ENCODE results near the gene NIPAL3. TPM values are rescaled to one million over a fixed set of nuclear protein-coding genes. Genes with fewer than 3 reads are reported as not detected.
"Not testable (repeated sequence)": the region's sequence is repeated elsewhere in the genome, so short reads cannot be mapped to it uniquely, and the experiment has no call there.

NIPAL3 gene
- total RNA-seq, 3 donors from 2014 or later (not counting 1 experiment from before 2014, with no cell fraction given): 16.6 to 31.9 (median 29.4) TPM

- Mint-ChIP-seq H3K4me1 (no peaks in the 10 kb centered on the region), H3K27ac (no peak overlapping the region), H3K9me3 (no peaks in the 10 kb centered on the region), H3K27me3 (ENCODE audit: low read depth in 2 of 2) (peaks cover 20 to 40% of the 10 kb centered on the region in 2 donors), H3K4me3 (no peak overlapping the region), H3K36me3 (no peaks in the 10 kb centered on the region)
- WGBS (ENCODE audit: insufficient coverage): 100% methylated on average over 3 of the region's 5 CpGs
- H3K4me3 ChIP-seq (ENCODE audit: low read length): no peak overlapping the region
- H3K27ac ChIP-seq (ENCODE audit: low read length): no peak overlapping the region
- H3K27me3 ChIP-seq (ENCODE audit: control insufficient read depth, insufficient read depth, low read length): no peaks in the 10 kb centered on the region
- DNase-seq (no peak), ATAC-seq (no peak)
- no peaks in the 10 kb centered on the region for H3K9me3 ChIP-seq (ENCODE audit: control insufficient read depth, insufficient read depth, low read length)
- TF ChIP-seq, protein P1, sequence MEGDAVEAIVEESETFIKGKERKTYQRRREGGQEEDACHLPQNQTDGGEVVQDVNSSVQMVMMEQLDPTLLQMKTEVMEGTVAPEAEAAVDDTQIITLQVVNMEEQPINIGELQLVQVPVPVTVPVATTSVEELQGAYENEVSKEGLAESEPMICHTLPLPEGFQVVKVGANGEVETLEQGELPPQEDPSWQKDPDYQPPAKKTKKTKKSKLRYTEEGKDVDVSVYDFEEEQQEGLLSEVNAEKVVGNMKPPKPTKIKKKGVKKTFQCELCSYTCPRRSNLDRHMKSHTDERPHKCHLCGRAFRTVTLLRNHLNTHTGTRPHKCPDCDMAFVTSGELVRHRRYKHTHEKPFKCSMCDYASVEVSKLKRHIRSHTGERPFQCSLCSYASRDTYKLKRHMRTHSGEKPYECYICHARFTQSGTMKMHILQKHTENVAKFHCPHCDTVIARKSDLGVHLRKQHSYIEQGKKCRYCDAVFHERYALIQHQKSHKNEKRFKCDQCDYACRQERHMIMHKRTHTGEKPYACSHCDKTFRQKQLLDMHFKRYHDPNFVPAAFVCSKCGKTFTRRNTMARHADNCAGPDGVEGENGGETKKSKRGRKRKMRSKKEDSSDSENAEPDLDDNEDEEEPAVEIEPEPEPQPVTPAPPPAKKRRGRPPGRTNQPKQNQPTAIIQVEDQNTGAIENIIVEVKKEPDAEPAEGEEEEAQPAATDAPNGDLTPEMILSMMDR (IDR thresholded peaks at IDR 0.05): no peak
- intact Hi-C loops (cut with micrococcal nuclease): no loop called here
- no peaks in the 10 kb centered on the region for H3K4me1 ChIP-seq (ENCODE audit: control insufficient read depth, insufficient read depth, low read length)
- no peaks in the 10 kb centered on the region for H3K36me3 ChIP-seq (ENCODE audit: control insufficient read depth, insufficient read depth, low read length)
These were observed 99.3 kb downstream of the NIPAL3 start for GRCh38 chr1:24514946-24515345.

DNA sequence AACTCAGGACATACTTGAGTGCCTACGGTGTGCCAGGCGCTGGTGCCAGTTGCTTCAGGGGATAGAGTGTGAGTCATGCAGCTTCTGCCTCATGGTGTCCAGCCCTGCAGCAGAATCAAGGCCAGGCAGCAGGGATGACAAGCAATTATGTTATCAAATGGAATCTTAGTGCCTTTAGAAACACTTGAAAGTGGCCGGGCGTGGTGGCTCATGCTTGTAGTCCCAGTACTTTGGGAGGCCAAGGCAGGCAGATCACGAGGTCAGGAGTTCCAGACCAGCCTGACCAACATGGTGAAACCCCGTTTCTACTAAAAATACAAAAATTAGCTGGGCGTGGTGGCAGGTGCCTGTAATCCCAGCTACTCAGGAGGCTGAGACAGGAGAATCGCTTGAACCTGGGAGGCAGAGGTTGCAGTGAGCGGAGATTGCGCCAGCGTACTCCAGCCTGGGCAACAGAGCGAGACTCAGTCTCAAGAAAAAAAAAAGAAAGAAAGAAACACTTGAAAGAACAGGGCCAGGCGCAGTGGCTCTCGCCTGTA, 100.1 kb downstream of the NIPAL3 start:
- intact Hi-C loops (cut with micrococcal nuclease); H3K4me1 ChIP-seq (ENCODE audit: control insufficient read depth, insufficient read depth, low read length): not testable (repeated sequence)

GRCh38 chr1:24516506-24516905, 100.9 kb downstream of the NIPAL3 start:
- no peak overlapping the region for H3K4me3 ChIP-seq (ENCODE audit: low read length)
- TF ChIP-seq, protein P1 (IDR thresholded peaks at IDR 0.05): no peak
- no peaks in the 10 kb centered on the region for H3K27me3 ChIP-seq (ENCODE audit: control insufficient read depth, insufficient read depth, low read length)
- ATAC-seq (no peak), DNase-seq (no peak)
- intact Hi-C loops (cut with micrococcal nuclease): no loop called here
- WGBS (ENCODE audit: insufficient coverage): 92% methylated on average over 12 of the region's 12 CpGs
- H3K4me1 ChIP-seq (ENCODE audit: control insufficient read depth, insufficient read depth, low read length): no peaks in the 10 kb centered on the region
- Mint-ChIP-seq H3K9me3 (no peaks in the 10 kb centered on the region), H3K27ac (no peak overlapping the region), H3K4me3 (no peak overlapping the region), H3K36me3 (no peaks in the 10 kb centered on the region), H3K27me3 (ENCODE audit: low read depth in 2 of 2) (peaks cover 12 to 34% of the 10 kb centered on the region in 2 donors), H3K4me1 (no peaks in the 10 kb centered on the region)
- H3K27ac ChIP-seq (ENCODE audit: low read length): no peak overlapping the region
- H3K36me3 ChIP-seq (ENCODE audit: control insufficient read depth, insufficient read depth, low read length): no peaks in the 10 kb centered on the region
- H3K9me3 ChIP-seq (ENCODE audit: control insufficient read depth, insufficient read depth, low read length): no peaks in the 10 kb centered on the region

More for the DNA sequence above, 100.1 kb downstream of the NIPAL3 start:
- DNase-seq; H3K27ac ChIP-seq (ENCODE audit: low read length); H3K9me3 ChIP-seq (ENCODE audit: control insufficient read depth, insufficient read depth, low read length); H3K27me3 ChIP-seq (ENCODE audit: control insufficient read depth, insufficient read depth, low read length); ATAC-seq; H3K9me3 Mint-ChIP-seq; H3K4me3 ChIP-seq (ENCODE audit: low read length); H3K4me3 Mint-ChIP-seq; H3K27ac Mint-ChIP-seq; H3K4me1 Mint-ChIP-seq; H3K36me3 ChIP-seq (ENCODE audit: control insufficient read depth, insufficient read depth, low read length); H3K36me3 Mint-ChIP-seq: not testable (repeated sequence)
- H3K27me3 Mint-ChIP-seq (ENCODE audit: low read depth in 2 of 2): peaks cover 14 to 38% of the 10 kb centered on the region in 2 donors
- 95% methylated on average over 14 of the region's 14 CpGs for WGBS (ENCODE audit: insufficient coverage)

GRCh38 chr1:24517898-24518297, 102.3 kb downstream of the NIPAL3 start:
- ATAC-seq: no peak
- Histone ChIP-seq H3K36me3 (ENCODE audit: control insufficient read depth, insufficient read depth, low read length) (no peaks in the 10 kb centered on the region), H3K9me3 (ENCODE audit: control insufficient read depth, insufficient read depth, low read length) (no peaks in the 10 kb centered on the region), H3K4me3 (ENCODE audit: low read length) (no peak overlapping the region), H3K4me1 (ENCODE audit: control insufficient read depth, insufficient read depth, low read length) (no peaks in the 10 kb centered on the region), H3K27ac (ENCODE audit: low read length) (no peak overlapping the region), H3K27me3 (ENCODE audit: control insufficient read depth, insufficient read depth, low read length) (no peaks in the 10 kb centered on the region)
- TF ChIP-seq, protein P1 (IDR thresholded peaks at IDR 0.05): no peak
- Mint-ChIP-seq H3K4me3 (no peak overlapping the region), H3K4me1 (no peaks in the 10 kb centered on the region), H3K36me3 (no peaks in the 10 kb centered on the region), H3K27me3 (ENCODE audit: low read depth in 2 of 2) (peaks cover 8 to 34% of the 10 kb centered on the region in 2 donors), H3K27ac (no peak overlapping the region), H3K9me3 (no peaks in the 10 kb centered on the region)
- intact Hi-C loops (cut with micrococcal nuclease): no loop called here
- DNase-seq: no peak
- WGBS (ENCODE audit: insufficient coverage): 88% methylated on average over 2 of the region's 4 CpGs

- H3K4me3 Mint-ChIP-seq; H3K36me3 ChIP-seq (ENCODE audit: control insufficient read depth, insufficient read depth, low read length); intact Hi-C loops (cut with micrococcal nuclease); DNase-seq; H3K4me1 ChIP-seq (ENCODE audit: control insufficient read depth, insufficient read depth, low read length); H3K4me3 ChIP-seq (ENCODE audit: low read length); H3K4me1 Mint-ChIP-seq; H3K27ac Mint-ChIP-seq; H3K27ac ChIP-seq (ENCODE audit: low read length); H3K27me3 ChIP-seq (ENCODE audit: control insufficient read depth, insufficient read depth, low read length); ATAC-seq; H3K36me3 Mint-ChIP-seq; H3K9me3 ChIP-seq (ENCODE audit: control insufficient read depth, insufficient read depth, low read length); H3K9me3 Mint-ChIP-seq: not testable (repeated sequence)
- WGBS (ENCODE audit: insufficient coverage): 90% methylated on average over 2 of the region's 5 CpGs
- peaks cover 5 to 38% of the 10 kb centered on the region in 2 donors for H3K27me3 Mint-ChIP-seq (ENCODE audit: low read depth in 2 of 2)
These were observed 104.7 kb downstream of the NIPAL3 start for GRCh38 chr1:24520282-24520681.

All from natural killer cell (primary cell).